WTC11 (cell line): ENCODE measurements around the gene NKX2-1. TPM values are rescaled to one million over a fixed set of nuclear protein-coding genes. Genes with fewer than 3 reads are reported as not detected.

ENCODE experiments used
- ATAC-seq: fragments of 200-7000 bp; cut with Tn5 transposase; 2 replicates; pipeline ENCODE4 v1.10.0; 2021; ENCODE audit warnings: mild to moderate bottlenecking, moderate library complexity
- CTCF ChIA-PET: fragments of 300-600 bp; sonication (Branson Sonifier 250); formaldehyde crosslinking; loops from one replicate; lab custom pipeline; 2021; ENCODE audit warnings: antibody characterized with exemption; lab: Charles Lee
- POLR2A ChIA-PET: fragments of 350-600 bp; sonication (Branson Sonifier 250); formaldehyde crosslinking; loops from one replicate; lab custom pipeline; 2021; ENCODE audit warnings: antibody characterized with exemption; lab: Charles Lee
- DNase-seq: peaks from one replicate; pipeline ENCODE4 v3.0.0; 2021; ENCODE audit warnings: low spot score
- H3K27ac Mint-ChIP-seq: 2 replicates; pipeline ENCODE4 v1.8.0; 2021; ENCODE audit warnings: mixed read lengths
- H3K27me3 Mint-ChIP-seq: 2 replicates; pipeline ENCODE4 v1.8.0; 2021; ENCODE audit warnings: low read depth, mild to moderate bottlenecking, moderate library complexity, mixed read lengths
- H3K36me3 Mint-ChIP-seq: 2 replicates; pipeline ENCODE4 v1.8.0; 2021; ENCODE audit warnings: mixed read lengths
- H3K4me1 Mint-ChIP-seq: 2 replicates; pipeline ENCODE4 v1.8.0; 2022; ENCODE audit warnings: mixed read lengths
- H3K4me3 Mint-ChIP-seq: 2 replicates; pipeline ENCODE4 v1.8.0; 2021; ENCODE audit warnings: mild to moderate bottlenecking, moderate library complexity, mixed read lengths
- H3K9me3 Mint-ChIP-seq: 2 replicates; pipeline ENCODE4 v1.8.0; 2021; ENCODE audit warnings: mixed read lengths
- KAT7 ChIP-seq: sonication (generic); formaldehyde crosslinking; IDR thresholded peaks from 2 replicates; pipeline ENCODE4 v1.8.1; 2023; ENCODE audit warnings: missing genetic modification reagents, mild to moderate bottlenecking, borderline replicate concordance
- MYBL2 ChIP-seq: sonication (generic); formaldehyde crosslinking; IDR thresholded peaks from 2 replicates; pipeline ENCODE4 v1.8.1; 2023; ENCODE audit warnings: mild to moderate bottlenecking, moderate library complexity, missing genetic modification reagents
- SOX15 ChIP-seq: fragments of 250-450 bp; sonication (Bioruptor Pico); IDR thresholded peaks from 2 replicates; pipeline ENCODE4 v1.9.0; 2021; ENCODE audit warnings: mild to moderate bottlenecking
- SP1 ChIP-seq: sonication (generic); formaldehyde crosslinking; conservative IDR thresholded peaks from 2 replicates; pipeline ENCODE4 v1.8.1; 2022; ENCODE audit warnings: missing genetic modification reagents
- total RNA-seq: library from RNA; stranded (reverse); gene quantifications from 3 replicates; pipeline ENCODE4 v1.2.3, GENCODE V29; 2021
- TF ChIP-seq, protein P1 (sequence below): sonication (generic); formaldehyde crosslinking; IDR thresholded peaks from 2 replicates; pipeline ENCODE4 v1.8.0; 2022; ENCODE audit warnings: mild to moderate bottlenecking, missing genetic modification reagents
- TF ChIP-seq, protein P2 (sequence below): sonication (generic); formaldehyde crosslinking; IDR thresholded peaks from 2 replicates; pipeline ENCODE4 v1.8.1; 2023; ENCODE audit warnings: mild to moderate bottlenecking, missing genetic modification reagents
- TF ChIP-seq, protein P3 (sequence below): fragments of 250-450 bp; sonication (Bioruptor Pico); IDR thresholded peaks from 2 replicates; pipeline ENCODE4 v1.8.0; 2021; ENCODE audit warnings: mild to moderate bottlenecking
- TF ChIP-seq, protein P4 (sequence below): sonication (generic); formaldehyde crosslinking; IDR thresholded peaks from 2 replicates; pipeline ENCODE4 v1.8.1; 2022; ENCODE audit warnings: missing genetic modification reagents, borderline replicate concordance
- TF ChIP-seq, protein P5 (sequence below): sonication (generic); formaldehyde crosslinking; IDR thresholded peaks from 2 replicates; pipeline ENCODE4 v1.8.0; 2023; ENCODE audit warnings: missing genetic modification reagents, mild to moderate bottlenecking, borderline replicate concordance

The NKX2-1 gene
- total RNA-seq, 1 experiment from 2014 or later, result not detected

DNA sequence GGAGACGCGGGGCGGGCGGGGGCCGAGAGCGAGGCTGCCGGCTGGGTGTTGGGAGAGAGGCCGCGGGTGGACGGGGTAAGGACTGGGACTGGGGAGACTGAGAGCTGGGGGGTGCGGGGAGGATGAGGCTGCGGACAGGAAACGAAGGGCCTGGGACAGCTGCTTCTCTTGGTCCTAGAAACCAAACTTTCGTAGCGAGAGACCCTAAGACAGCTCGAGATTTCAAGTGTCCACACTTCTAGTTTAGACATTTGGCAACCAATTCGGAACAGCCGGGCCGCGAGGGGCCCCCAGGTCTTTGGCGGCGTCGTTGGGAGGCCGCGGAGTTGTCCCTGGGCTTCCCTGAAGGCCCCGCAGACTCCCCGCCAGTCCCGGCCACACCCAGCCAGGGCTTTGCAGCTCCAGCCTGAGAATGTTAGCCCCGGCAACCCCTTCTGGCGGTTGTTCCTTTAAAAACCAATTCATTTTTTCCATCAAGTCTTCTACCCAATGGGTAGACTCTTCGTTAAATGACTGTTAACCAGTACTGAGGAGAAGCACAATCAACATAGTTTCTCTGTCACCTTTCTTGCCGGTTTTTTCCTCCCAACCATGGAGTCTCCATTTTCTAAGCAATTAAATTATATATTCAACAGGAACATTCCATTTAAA, 11.5 kb downstream of the NKX2-1 start (continued):
- TF ChIP-seq, protein P1, sequence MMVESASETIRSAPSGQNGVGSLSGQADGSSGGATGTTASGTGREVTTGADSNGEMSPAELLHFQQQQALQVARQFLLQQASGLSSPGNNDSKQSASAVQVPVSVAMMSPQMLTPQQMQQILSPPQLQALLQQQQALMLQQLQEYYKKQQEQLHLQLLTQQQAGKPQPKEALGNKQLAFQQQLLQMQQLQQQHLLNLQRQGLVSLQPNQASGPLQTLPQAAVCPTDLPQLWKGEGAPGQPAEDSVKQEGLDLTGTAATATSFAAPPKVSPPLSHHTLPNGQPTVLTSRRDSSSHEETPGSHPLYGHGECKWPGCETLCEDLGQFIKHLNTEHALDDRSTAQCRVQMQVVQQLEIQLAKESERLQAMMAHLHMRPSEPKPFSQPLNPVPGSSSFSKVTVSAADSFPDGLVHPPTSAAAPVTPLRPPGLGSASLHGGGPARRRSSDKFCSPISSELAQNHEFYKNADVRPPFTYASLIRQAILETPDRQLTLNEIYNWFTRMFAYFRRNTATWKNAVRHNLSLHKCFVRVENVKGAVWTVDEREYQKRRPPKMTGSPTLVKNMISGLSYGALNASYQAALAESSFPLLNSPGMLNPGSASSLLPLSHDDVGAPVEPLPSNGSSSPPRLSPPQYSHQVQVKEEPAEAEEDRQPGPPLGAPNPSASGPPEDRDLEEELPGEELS (CRISPR knock-in tag), result no peak
- TF ChIP-seq, protein P2, sequence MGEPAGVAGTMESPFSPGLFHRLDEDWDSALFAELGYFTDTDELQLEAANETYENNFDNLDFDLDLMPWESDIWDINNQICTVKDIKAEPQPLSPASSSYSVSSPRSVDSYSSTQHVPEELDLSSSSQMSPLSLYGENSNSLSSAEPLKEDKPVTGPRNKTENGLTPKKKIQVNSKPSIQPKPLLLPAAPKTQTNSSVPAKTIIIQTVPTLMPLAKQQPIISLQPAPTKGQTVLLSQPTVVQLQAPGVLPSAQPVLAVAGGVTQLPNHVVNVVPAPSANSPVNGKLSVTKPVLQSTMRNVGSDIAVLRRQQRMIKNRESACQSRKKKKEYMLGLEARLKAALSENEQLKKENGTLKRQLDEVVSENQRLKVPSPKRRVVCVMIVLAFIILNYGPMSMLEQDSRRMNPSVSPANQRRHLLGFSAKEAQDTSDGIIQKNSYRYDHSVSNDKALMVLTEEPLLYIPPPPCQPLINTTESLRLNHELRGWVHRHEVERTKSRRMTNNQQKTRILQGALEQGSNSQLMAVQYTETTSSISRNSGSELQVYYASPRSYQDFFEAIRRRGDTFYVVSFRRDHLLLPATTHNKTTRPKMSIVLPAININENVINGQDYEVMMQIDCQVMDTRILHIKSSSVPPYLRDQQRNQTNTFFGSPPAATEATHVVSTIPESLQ (CRISPR knock-in tag), result no peak

DNA sequence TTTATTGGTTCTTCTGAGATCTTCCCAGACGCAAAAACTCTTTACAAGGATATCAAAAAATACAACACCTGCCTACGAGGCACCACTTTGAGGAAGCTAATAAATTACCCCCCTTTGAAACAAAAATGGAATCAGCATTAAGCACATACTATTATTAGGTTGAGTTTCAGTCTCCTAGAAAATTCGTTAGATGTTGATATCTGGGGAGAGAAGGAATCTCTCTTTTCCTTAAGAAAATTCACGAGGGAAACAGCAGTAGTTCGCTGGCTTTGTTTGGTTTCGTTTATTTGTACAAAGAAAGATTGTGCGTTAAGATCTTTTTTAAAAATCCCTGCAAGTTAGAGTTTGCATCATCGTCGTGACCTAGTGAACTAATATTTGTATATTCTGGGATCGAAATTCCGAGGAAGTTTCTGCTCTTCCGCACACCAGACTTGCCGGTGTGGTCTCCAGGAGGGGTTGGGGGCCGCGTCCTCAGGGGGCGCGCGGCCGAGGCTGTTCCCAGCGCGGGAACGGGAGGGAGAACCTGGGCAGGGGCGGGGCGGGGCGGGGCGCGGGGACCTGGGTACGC, 12.1 kb downstream of the NKX2-1 start:
- Mint-ChIP-seq H3K4me3 (peak overlapping the region; percentile 39), H3K27ac (no peak overlapping the region), H3K4me1 (peaks cover 69% of the 10 kb centered on the region), H3K9me3 (no peaks in the 10 kb centered on the region), H3K36me3 (no peaks in the 10 kb centered on the region; the same call in 1 of the 2 replicates), H3K27me3 (peaks cover 98% of the 10 kb centered on the region)
- ChIA-PET POLR2A (no interaction called here), CTCF (interaction anchor here (0.8 to 4.0 kb wide), 8 partner anchors 13 to 437 kb away, joined by 3 to 57 read pairs (median 6); partner anchors contain the start of genes NKX2-1 and PAX9)
- DNase-seq (no peak), ATAC-seq (no peak)
- TF ChIP-seq, protein P3, sequence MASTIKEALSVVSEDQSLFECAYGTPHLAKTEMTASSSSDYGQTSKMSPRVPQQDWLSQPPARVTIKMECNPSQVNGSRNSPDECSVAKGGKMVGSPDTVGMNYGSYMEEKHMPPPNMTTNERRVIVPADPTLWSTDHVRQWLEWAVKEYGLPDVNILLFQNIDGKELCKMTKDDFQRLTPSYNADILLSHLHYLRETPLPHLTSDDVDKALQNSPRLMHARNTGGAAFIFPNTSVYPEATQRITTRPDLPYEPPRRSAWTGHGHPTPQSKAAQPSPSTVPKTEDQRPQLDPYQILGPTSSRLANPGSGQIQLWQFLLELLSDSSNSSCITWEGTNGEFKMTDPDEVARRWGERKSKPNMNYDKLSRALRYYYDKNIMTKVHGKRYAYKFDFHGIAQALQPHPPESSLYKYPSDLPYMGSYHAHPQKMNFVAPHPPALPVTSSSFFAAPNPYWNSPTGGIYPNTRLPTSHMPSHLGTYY, result no peak
- TF ChIP-seq KAT7 (CRISPR knock-in tag) (no peak), SP1 (CRISPR knock-in tag) (no peak), SOX15 (no peak), MYBL2 (CRISPR knock-in tag) (no peak)
- TF ChIP-seq, protein P4, sequence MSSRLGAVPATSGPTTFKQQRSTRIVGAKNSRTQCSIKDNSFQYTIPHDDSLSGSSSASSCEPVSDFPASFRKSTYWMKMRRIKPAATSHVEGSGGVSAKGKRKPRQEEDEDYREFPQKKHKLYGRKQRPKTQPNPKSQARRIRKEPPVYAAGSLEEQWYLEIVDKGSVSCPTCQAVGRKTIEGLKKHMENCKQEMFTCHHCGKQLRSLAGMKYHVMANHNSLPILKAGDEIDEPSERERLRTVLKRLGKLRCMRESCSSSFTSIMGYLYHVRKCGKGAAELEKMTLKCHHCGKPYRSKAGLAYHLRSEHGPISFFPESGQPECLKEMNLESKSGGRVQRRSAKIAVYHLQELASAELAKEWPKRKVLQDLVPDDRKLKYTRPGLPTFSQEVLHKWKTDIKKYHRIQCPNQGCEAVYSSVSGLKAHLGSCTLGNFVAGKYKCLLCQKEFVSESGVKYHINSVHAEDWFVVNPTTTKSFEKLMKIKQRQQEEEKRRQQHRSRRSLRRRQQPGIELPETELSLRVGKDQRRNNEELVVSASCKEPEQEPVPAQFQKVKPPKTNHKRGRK (CRISPR knock-in tag), result no peak
- TF ChIP-seq, protein P5, sequence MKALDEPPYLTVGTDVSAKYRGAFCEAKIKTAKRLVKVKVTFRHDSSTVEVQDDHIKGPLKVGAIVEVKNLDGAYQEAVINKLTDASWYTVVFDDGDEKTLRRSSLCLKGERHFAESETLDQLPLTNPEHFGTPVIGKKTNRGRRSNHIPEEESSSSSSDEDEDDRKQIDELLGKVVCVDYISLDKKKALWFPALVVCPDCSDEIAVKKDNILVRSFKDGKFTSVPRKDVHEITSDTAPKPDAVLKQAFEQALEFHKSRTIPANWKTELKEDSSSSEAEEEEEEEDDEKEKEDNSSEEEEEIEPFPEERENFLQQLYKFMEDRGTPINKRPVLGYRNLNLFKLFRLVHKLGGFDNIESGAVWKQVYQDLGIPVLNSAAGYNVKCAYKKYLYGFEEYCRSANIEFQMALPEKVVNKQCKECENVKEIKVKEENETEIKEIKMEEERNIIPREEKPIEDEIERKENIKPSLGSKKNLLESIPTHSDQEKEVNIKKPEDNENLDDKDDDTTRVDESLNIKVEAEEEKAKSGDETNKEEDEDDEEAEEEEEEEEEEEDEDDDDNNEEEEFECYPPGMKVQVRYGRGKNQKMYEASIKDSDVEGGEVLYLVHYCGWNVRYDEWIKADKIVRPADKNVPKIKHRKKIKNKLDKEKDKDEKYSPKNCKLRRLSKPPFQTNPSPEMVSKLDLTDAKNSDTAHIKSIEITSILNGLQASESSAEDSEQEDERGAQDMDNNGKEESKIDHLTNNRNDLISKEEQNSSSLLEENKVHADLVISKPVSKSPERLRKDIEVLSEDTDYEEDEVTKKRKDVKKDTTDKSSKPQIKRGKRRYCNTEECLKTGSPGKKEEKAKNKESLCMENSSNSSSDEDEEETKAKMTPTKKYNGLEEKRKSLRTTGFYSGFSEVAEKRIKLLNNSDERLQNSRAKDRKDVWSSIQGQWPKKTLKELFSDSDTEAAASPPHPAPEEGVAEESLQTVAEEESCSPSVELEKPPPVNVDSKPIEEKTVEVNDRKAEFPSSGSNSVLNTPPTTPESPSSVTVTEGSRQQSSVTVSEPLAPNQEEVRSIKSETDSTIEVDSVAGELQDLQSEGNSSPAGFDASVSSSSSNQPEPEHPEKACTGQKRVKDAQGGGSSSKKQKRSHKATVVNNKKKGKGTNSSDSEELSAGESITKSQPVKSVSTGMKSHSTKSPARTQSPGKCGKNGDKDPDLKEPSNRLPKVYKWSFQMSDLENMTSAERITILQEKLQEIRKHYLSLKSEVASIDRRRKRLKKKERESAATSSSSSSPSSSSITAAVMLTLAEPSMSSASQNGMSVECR, result no peak
